Central memory CD8-positive, alpha-beta T cell (primary cell): Measurements from ENCODE around the gene FKBP1A.

ENCODE experiments used
- ATAC-seq: fragments of 150-1000 bp; cut with Tn5 transposase; replicated peaks from 2 replicates; pipeline ENCODE4 v1.10.0; 2022; ENCODE audit warnings: mild to moderate bottlenecking, moderate FRiP score, moderate number of reproducible peaks; ENCODE audit not compliant: poor library complexity, severe bottlenecking; ENCODE audit errors: extremely low read depth
- DNase-seq, 2 donors: peaks; one replicate each; pipeline ENCODE4 v3.0.0; 2021; ENCODE audit warnings: low spot score in 2 of 2
- H3K27ac Mint-ChIP-seq: one replicate; pipeline ENCODE4 v1.8.0; 2022; ENCODE audit warnings: low read depth, mild to moderate bottlenecking, moderate library complexity, mixed read lengths
- H3K27me3 Mint-ChIP-seq: one replicate; pipeline ENCODE4 v1.8.0; 2022; ENCODE audit warnings: mixed read lengths
- H3K36me3 Mint-ChIP-seq: one replicate; pipeline ENCODE4 v1.8.0; 2022; ENCODE audit warnings: mild to moderate bottlenecking, moderate library complexity, mixed read lengths; ENCODE audit not compliant: insufficient read depth
- H3K4me1 Mint-ChIP-seq: one replicate; pipeline ENCODE4 v1.8.0; 2022; ENCODE audit warnings: mixed read lengths
- H3K4me3 Mint-ChIP-seq: one replicate; pipeline ENCODE4 v1.8.0; 2022; ENCODE audit warnings: mild to moderate bottlenecking, moderate library complexity, mixed read lengths
- H3K9me3 Mint-ChIP-seq: one replicate; pipeline ENCODE4 v1.8.0; 2022; ENCODE audit warnings: mixed read lengths

The FKBP1A gene

GRCh38 chr20:1321654-1321939 lies 71.3 kb downstream of the FKBP1A start:
- ATAC-seq (no peak), DNase-seq (no peak)
- Mint-ChIP-seq H3K4me1 (no peaks in the 10 kb centered on the region), H3K9me3 (no peaks in the 10 kb centered on the region), H3K36me3 (peaks cover 2% of the 10 kb centered on the region), H3K27ac (peak overlapping the region; percentile 54), H3K27me3 (no peaks in the 10 kb centered on the region), H3K4me3 (no peak overlapping the region)

GRCh38 chr20:1320902-1321653 lies 71.8 kb downstream of the FKBP1A start:
- Mint-ChIP-seq H3K4me3 (no peak overlapping the region), H3K9me3 (no peaks in the 10 kb centered on the region), H3K36me3 (peaks cover 2% of the 10 kb centered on the region), H3K4me1 (no peaks in the 10 kb centered on the region), H3K27ac (peak overlapping the region; percentile 54), H3K27me3 (no peaks in the 10 kb centered on the region)
- ATAC-seq (no peak), DNase-seq (no peak)

- Mint-ChIP-seq H3K27ac (no peak overlapping the region), H3K4me3 (no peak overlapping the region), H3K9me3 (no peaks in the 10 kb centered on the region), H3K4me1 (no peaks in the 10 kb centered on the region), H3K36me3 (peaks cover 2% of the 10 kb centered on the region), H3K27me3 (no peaks in the 10 kb centered on the region)
- no peak for DNase-seq
- no peak for ATAC-seq
These were observed 72.8 kb downstream of the FKBP1A start for GRCh38 chr20:1320016-1320415.

GRCh38 chr20:1319462-1319861 lies 73.4 kb downstream of the FKBP1A start:
- peaks cover 2% of the 10 kb centered on the region for H3K36me3 Mint-ChIP-seq
- ATAC-seq = no peak

GRCh38 chr20:1319051-1319450 lies 73.8 kb downstream of the FKBP1A start:
- Mint-ChIP-seq H3K27me3 (no peaks in the 10 kb centered on the region), H3K36me3 (peaks cover 2% of the 10 kb centered on the region), H3K27ac (no peak overlapping the region), H3K4me1 (no peaks in the 10 kb centered on the region), H3K9me3 (no peaks in the 10 kb centered on the region), H3K4me3 (no peak overlapping the region)
- DNase-seq (no peak), ATAC-seq (no peak)

More at GRCh38 chr20:1319462-1319861, 73.4 kb downstream of the FKBP1A start:
- DNase-seq = no peak
- no peaks in the 10 kb centered on the region for H3K4me1 Mint-ChIP-seq
- H3K9me3 Mint-ChIP-seq = no peaks in the 10 kb centered on the region
- H3K27ac Mint-ChIP-seq = no peak overlapping the region
- H3K4me3 Mint-ChIP-seq = no peak overlapping the region
- H3K27me3 Mint-ChIP-seq = no peaks in the 10 kb centered on the region
